PC-3 (cell line): Measurements from ENCODE around the gene MITF. TPM values are rescaled to one million over a fixed set of nuclear protein-coding genes. Genes with fewer than 3 reads are reported as not detected.

ENCODE experiments used
- ATAC-seq: fragments of 200-7000 bp; cut with Tn5 transposase; 2 replicates; pipeline ENCODE4 v1.9.1; 2020; ENCODE audit warnings: mild to moderate bottlenecking, moderate library complexity
- BruUV-seq: library from RNA; stranded (reverse); fragments of 400-500 nt; replicated peaks from 2 replicates; lab custom pipeline; 2021; lab: Mats Ljungman, UMichigan
- CTCF ChIA-PET: fragments of 300-600 bp; sonication (Branson Sonifier 250); formaldehyde crosslinking; loops from one replicate; lab custom pipeline; 2022; ENCODE audit warnings: antibody characterized with exemption; lab: Charles Lee
- POLR2A ChIA-PET: fragments of 300-600 bp; sonication (Branson Sonifier 250); formaldehyde crosslinking; loops from one replicate; lab custom pipeline; 2022; ENCODE audit warnings: antibody characterized with exemption; ENCODE audit not compliant: unreplicated experiment; lab: Charles Lee
- DNase-seq: peaks from one replicate; pipeline ENCODE4 v3.0.0-alpha.2; 2015
- H2AFZ ChIP-seq: fragments of 300-600 bp; sonication (generic); 2 replicates; pipeline ENCODE4 v1.6.0; 2016; ENCODE audit warnings: antibody characterized with exemption, low read length
- H3F3A ChIP-seq: fragments of 300-600 bp; sonication (generic); one replicate; pipeline ENCODE4 v1.6.0; 2017; ENCODE audit warnings: antibody characterized with exemption, low read length, control low read depth, mild to moderate bottlenecking; ENCODE audit not compliant: unreplicated experiment
- H3K27ac ChIP-seq: fragments of 300-600 bp; sonication (generic); 2 replicates; pipeline ENCODE4 v1.5.1; 2016; ENCODE audit warnings: mild to moderate bottlenecking, low read length
- H3K27me3 ChIP-seq: fragments of 300-600 bp; sonication (generic); 2 replicates; pipeline ENCODE4 v1.6.1; 2016; ENCODE audit warnings: low read length, mixed read lengths
- H3K36me3 ChIP-seq: fragments of 300-600 bp; sonication (generic); 2 replicates; pipeline ENCODE4 v1.6.1; 2016; ENCODE audit warnings: low read depth, mixed run types, low read length, mixed read lengths
- H3K4me1 ChIP-seq: fragments of 300-600 bp; sonication (generic); 2 replicates; pipeline ENCODE4 v1.5.1; 2016; ENCODE audit warnings: low read length; ENCODE audit not compliant: insufficient read depth
- H3K4me2 ChIP-seq: fragments of 300-600 bp; sonication (generic); 2 replicates; pipeline ENCODE4 v1.6.0; 2016; ENCODE audit warnings: low read length
- H3K4me3 ChIP-seq: fragments of 300-600 bp; sonication (generic); 2 replicates; pipeline ENCODE4 v1.5.1; 2016; ENCODE audit warnings: mild to moderate bottlenecking, low read length, mixed read lengths
- H3K79me2 ChIP-seq: fragments of 300-600 bp; sonication (generic); 2 replicates; pipeline ENCODE4 v1.6.1; 2017; ENCODE audit warnings: low read length, mixed read lengths
- H3K9ac ChIP-seq: fragments of 300-600 bp; sonication (generic); 2 replicates; pipeline ENCODE4 v1.6.0; 2016; ENCODE audit warnings: mild to moderate bottlenecking, low read length
- H3K9me2 ChIP-seq: fragments of 300-600 bp; sonication (generic); replicated peaks from 2 replicates; pipeline ENCODE4 v1.6.1; 2016; ENCODE audit warnings: mixed run types, low read length, mixed read lengths
- H3K9me3 ChIP-seq: fragments of 300-600 bp; sonication (generic); 2 replicates; pipeline ENCODE4 v1.6.1; 2016; ENCODE audit warnings: low read length, mixed read lengths
- H4K20me1 ChIP-seq: fragments of 300-600 bp; sonication (generic); 2 replicates; pipeline ENCODE4 v1.6.1; 2016; ENCODE audit warnings: low read length, mixed read lengths
- CTCF ChIP-seq: fragments of 300-600 bp; sonication (generic); conservative IDR thresholded peaks from 2 replicates; pipeline ENCODE4 v1.5.1; 2017; ENCODE audit warnings: antibody characterized with exemption, low read depth, mild to moderate bottlenecking, low read length
- EZH2 ChIP-seq: fragments of 300-600 bp; sonication (generic); IDR thresholded peaks from one replicate; pipeline ENCODE4 v1.6.1; 2017; ENCODE audit warnings: antibody characterized with exemption, mild to moderate bottlenecking, low read length; ENCODE audit not compliant: unreplicated experiment
- EZH2phosphoT487 ChIP-seq: fragments of 300-600 bp; sonication (generic); IDR thresholded peaks from 2 replicates; pipeline ENCODE4 v1.6.1; 2018; ENCODE audit warnings: mild to moderate bottlenecking, antibody characterized with exemption, low read length, borderline replicate concordance
- intact Hi-C: fragments of 100-400 bp; cut with micrococcal nuclease; formaldehyde crosslinking; loops from 2 replicates; pipeline ENCODE4 v1.9.0; 2023
- total RNA-seq: library from RNA; depleted of rRNA; stranded (reverse); fragments of >200 nt; gene quantifications from 2 replicates; pipeline ENCODE4 v1.2.3, GENCODE V29; 2014

The MITF gene
- total RNA-seq, 1 experiment from 2014 or later: 7.6 TPM

GRCh38 chr3:69944931-69945493 lies 205.7 kb downstream of the MITF start:
- Histone ChIP-seq H3K4me2 (no peak overlapping the region), H3K9me2 (no peaks in the 10 kb centered on the region), H2AFZ (no peak overlapping the region), H3F3A (no peaks in the 10 kb centered on the region), H3K79me2 (no peaks in the 10 kb centered on the region), H4K20me1 (no peaks in the 10 kb centered on the region), H3K36me3 (no peaks in the 10 kb centered on the region), H3K4me1 (no peaks in the 10 kb centered on the region), H3K9ac (no peak overlapping the region), H3K4me3 (no peak overlapping the region), H3K27ac (no peak overlapping the region), H3K27me3 (no peaks in the 10 kb centered on the region), H3K9me3 (no peaks in the 10 kb centered on the region)
- no TSS peak for BruUV-seq
- POLR2A ChIA-PET: no interaction called here
- CTCF ChIA-PET: no interaction called here
- ATAC-seq: no peak
- no peak for TF ChIP-seq EZH2
- TF ChIP-seq CTCF: no peak
- TF ChIP-seq EZH2phosphoT487: no peak
- DNase-seq: no peak
- intact Hi-C loops: no loop called here

GRCh38 chr3:69948246-69948862 lies 209.1 kb downstream of the MITF start:
- ChIA-PET POLR2A (no interaction called here), CTCF (interaction anchor here (0.6 to 0.8 kb wide), 4 partner anchors 153 to 1710 kb away, joined by 3 to 7 read pairs (median 4); no protein-coding TSS in a partner anchor)
- Histone ChIP-seq H3K9me2 (no peaks in the 10 kb centered on the region), H3K4me3 (no peak overlapping the region), H3K27me3 (no peaks in the 10 kb centered on the region), H2AFZ (no peak overlapping the region), H3K4me2 (no peak overlapping the region), H3K9ac (no peak overlapping the region), H3K4me1 (no peaks in the 10 kb centered on the region), H3K9me3 (no peaks in the 10 kb centered on the region), H3K27ac (no peak overlapping the region), H4K20me1 (no peaks in the 10 kb centered on the region), H3F3A (no peaks in the 10 kb centered on the region), H3K79me2 (no peaks in the 10 kb centered on the region), H3K36me3 (no peaks in the 10 kb centered on the region)
- intact Hi-C loops: loop anchor here (1.0 to 2.0 kb wide), 3 partner anchors 94 to 257 kb away; no protein-coding TSS in a partner anchor
- no peak for ATAC-seq
- no TSS peak for BruUV-seq
- DNase-seq: peak; percentile 35
- TF ChIP-seq CTCF (peak; percentile 51; the same call in 1 of the 2 replicates), EZH2 (no peak)

GRCh38 chr3:69951616-69952015 lies 212.4 kb downstream of the MITF start:
- ATAC-seq (no peak), DNase-seq (no peak)
- no peak for TF ChIP-seq CTCF
- TF ChIP-seq EZH2phosphoT487: no peak
- TF ChIP-seq EZH2: no peak
- ChIA-PET POLR2A (no interaction called here), CTCF (no interaction called here)
- Histone ChIP-seq H4K20me1 (no peaks in the 10 kb centered on the region), H3K27ac (no peak overlapping the region), H3F3A (no peaks in the 10 kb centered on the region), H3K36me3 (no peaks in the 10 kb centered on the region), H3K27me3 (no peaks in the 10 kb centered on the region), H3K4me3 (no peak overlapping the region), H3K9me2 (no peaks in the 10 kb centered on the region), H3K4me2 (no peak overlapping the region), H2AFZ (no peak overlapping the region), H3K9me3 (no peaks in the 10 kb centered on the region), H3K4me1 (no peaks in the 10 kb centered on the region), H3K9ac (no peak overlapping the region), H3K79me2 (no peaks in the 10 kb centered on the region)
- no TSS peak for BruUV-seq
- intact Hi-C loops: no loop called here
